Skeletal muscle satellite cell (primary cell): ENCODE results near the gene SLF2.

Experiments used
- H3K27me3 ChIP-seq: 2 replicates; pipeline ENCODE4 v1.7.0; 2013; ENCODE audit warnings: low read length; ENCODE audit not compliant: control insufficient read depth, insufficient read depth
- H3K36me3 ChIP-seq: 2 replicates; pipeline ENCODE4 v1.7.0; 2013; ENCODE audit warnings: mild to moderate bottlenecking, control low read depth, low read length; ENCODE audit not compliant: insufficient read depth
- H3K4me1 ChIP-seq: 2 replicates; pipeline ENCODE4 v1.7.0; 2013; ENCODE audit warnings: low read length; ENCODE audit not compliant: control insufficient read depth, insufficient read depth
- H3K4me2 ChIP-seq: 2 replicates; pipeline ENCODE4 v1.7.0; 2013; ENCODE audit warnings: mild to moderate bottlenecking, low read length
- H3K4me3 ChIP-seq: 2 replicates; pipeline ENCODE4 v1.7.0; 2013; ENCODE audit warnings: low read length
- H3K9ac ChIP-seq: 2 replicates; pipeline ENCODE4 v1.7.0; 2013; ENCODE audit warnings: mild to moderate bottlenecking, low read depth, low read length, moderate library complexity
- H3K9me3 ChIP-seq: replicated peaks from 2 replicates; pipeline ENCODE4 v1.7.0; 2013; ENCODE audit warnings: mild to moderate bottlenecking, control low read depth, low read length

Gene SLF2

DNA sequence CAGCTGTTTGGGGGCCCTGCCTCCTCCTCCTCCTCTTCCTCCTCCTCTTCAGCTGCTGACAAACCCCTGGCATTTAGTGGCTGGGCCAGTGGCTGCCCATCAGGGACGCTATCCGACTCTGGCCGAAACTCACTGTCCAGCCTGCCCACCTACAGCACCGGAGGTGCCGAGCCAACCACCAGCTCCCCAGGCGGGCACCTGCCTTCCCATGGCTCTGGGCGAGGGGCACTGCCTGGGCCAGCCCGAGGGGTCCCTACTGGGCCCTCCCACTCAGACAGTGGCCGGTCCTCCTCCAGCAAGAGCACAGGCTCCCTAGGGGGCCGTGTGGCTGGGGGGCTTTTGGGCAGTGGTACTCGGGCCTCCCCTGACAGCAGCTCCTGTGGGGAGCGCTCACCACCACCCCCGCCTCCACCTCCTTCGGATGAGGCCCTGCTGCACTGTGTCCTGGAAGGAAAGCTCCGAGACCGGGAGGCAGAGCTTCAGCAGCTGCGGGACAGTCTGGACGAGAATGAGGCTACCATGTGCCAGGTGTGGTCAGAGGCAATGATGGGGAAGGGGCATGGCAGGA, 91.0 kb downstream of the SLF2 start:
- Histone ChIP-seq H3K9ac (no peak overlapping the region), H3K9me3 (no peaks in the 10 kb centered on the region), H3K4me2 (no peak overlapping the region), H3K36me3 (peaks cover 54% of the 10 kb centered on the region), H3K27me3 (no peaks in the 10 kb centered on the region), H3K4me1 (peaks cover 44% of the 10 kb centered on the region), H3K4me3 (no peak overlapping the region)

- peaks cover 54% of the 10 kb centered on the region for H3K36me3 ChIP-seq
- no peaks in the 10 kb centered on the region for H3K27me3 ChIP-seq
- peaks cover 41% of the 10 kb centered on the region for H3K4me1 ChIP-seq
- no peaks in the 10 kb centered on the region for H3K9me3 ChIP-seq
- no peak overlapping the region for H3K4me3 ChIP-seq
- no peak overlapping the region for H3K4me2 ChIP-seq
- H3K9ac ChIP-seq: no peak overlapping the region
Measured at GRCh38 chr10:101005361-101005760, 92.6 kb downstream of the SLF2 start.

DNA sequence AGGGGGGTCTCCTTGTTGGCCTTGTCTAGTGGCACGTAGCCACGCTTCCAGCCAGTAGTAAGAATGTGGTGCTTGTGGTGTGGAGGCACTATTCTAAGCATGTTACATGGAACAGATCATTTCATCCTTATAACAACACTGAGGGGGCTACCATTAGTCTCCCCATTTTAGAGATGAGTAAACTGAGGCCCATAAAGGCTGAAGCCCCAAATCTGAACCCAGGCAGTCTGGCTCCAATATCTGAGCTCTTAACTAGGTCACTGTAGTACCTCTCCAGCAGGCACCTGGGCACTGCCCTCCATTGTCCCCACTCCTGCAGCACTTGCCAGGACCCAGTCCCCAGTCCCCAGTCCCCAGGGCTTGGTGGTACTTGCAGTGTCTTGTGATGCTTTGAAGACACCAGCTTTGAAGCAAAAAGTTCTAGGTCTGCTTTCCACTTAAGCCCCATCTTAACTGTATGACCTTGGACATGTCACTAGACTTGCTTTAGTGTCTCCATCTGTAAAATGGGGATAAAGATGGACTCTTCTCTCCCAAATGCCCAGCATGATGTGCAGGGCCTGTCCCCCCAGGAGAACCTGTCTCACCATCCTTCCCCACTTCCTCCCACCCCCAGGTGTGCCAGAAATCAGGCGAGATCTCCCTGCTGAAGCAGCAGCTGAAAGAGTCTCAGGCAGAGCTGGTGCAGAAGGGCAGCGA, 93.3 kb downstream of the SLF2 start:
- peaks cover 54% of the 10 kb centered on the region for H3K36me3 ChIP-seq
- H3K9ac ChIP-seq: no peak overlapping the region

DNA sequence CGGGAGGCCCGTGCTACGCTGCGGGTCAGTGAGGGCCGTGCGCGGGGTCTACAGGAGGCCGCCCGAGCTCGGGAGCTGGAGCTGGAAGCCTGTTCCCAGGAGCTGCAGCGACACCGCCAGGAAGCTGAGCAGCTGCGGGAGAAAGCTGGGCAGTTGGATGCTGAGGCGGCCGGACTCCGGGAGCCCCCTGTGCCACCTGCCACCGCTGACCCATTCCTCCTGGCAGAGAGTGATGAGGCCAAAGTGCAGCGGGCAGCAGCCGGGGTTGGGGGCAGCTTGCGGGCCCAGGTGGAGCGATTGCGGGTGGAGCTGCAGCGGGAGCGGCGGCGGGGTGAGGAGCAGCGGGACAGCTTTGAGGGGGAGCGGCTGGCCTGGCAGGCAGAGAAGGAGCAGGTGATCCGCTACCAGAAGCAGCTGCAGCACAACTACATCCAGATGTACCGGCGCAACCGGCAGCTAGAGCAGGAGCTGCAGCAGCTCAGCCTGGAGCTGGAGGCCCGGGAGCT, 93.9 kb downstream of the SLF2 start:
- H3K9ac ChIP-seq: no peak overlapping the region
- peaks cover 54% of the 10 kb centered on the region for H3K36me3 ChIP-seq

More for the DNA sequence above, 93.3 kb downstream of the SLF2 start:
- Histone ChIP-seq H3K27me3 (no peaks in the 10 kb centered on the region), H3K4me3 (no peak overlapping the region), H3K4me1 (peaks cover 38% of the 10 kb centered on the region), H3K4me2 (no peak overlapping the region), H3K9me3 (no peaks in the 10 kb centered on the region)

DNA sequence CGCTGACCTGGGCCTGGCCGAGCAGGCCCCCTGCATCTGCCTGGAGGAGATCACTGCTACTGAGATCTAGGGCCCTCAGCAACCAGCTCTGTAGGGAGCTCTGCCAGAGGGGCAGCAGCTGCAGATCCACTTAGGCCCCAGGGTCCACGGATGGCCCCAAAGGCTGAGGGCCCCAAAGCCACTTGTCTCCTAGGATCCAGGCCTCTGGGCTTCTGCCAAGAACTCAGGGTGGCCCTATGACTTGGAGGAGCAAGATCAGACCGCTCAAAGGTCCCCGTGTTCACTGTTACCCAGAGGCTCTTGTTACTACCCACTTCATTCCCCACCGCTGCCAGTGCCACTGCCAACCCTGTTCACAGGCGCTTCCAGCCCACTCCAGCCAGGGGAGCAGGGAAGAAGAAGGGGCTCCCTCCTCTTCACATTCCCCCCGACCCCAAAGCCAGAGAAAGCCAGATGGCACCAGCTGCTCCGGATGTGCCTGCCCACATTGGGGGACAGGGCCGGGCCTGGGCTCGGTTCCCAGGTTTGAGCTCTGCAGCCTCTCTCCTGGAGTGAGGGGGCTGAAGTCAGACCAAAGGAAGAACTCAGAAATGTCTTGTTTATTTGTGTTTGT, 94.4 kb downstream of the SLF2 start:
- Histone ChIP-seq H3K4me1 (peaks cover 27% of the 10 kb centered on the region), H3K9me3 (no peaks in the 10 kb centered on the region), H3K9ac (peak overlapping the region; percentile 14), H3K36me3 (peaks cover 54% of the 10 kb centered on the region), H3K4me3 (no peak overlapping the region), H3K4me2 (peak overlapping the region; percentile 3), H3K27me3 (no peaks in the 10 kb centered on the region)

More for the DNA sequence above, 93.9 kb downstream of the SLF2 start:
- Histone ChIP-seq H3K4me1 (peaks cover 33% of the 10 kb centered on the region), H3K4me2 (no peak overlapping the region), H3K27me3 (no peaks in the 10 kb centered on the region), H3K9me3 (no peaks in the 10 kb centered on the region), H3K4me3 (no peak overlapping the region)

DNA sequence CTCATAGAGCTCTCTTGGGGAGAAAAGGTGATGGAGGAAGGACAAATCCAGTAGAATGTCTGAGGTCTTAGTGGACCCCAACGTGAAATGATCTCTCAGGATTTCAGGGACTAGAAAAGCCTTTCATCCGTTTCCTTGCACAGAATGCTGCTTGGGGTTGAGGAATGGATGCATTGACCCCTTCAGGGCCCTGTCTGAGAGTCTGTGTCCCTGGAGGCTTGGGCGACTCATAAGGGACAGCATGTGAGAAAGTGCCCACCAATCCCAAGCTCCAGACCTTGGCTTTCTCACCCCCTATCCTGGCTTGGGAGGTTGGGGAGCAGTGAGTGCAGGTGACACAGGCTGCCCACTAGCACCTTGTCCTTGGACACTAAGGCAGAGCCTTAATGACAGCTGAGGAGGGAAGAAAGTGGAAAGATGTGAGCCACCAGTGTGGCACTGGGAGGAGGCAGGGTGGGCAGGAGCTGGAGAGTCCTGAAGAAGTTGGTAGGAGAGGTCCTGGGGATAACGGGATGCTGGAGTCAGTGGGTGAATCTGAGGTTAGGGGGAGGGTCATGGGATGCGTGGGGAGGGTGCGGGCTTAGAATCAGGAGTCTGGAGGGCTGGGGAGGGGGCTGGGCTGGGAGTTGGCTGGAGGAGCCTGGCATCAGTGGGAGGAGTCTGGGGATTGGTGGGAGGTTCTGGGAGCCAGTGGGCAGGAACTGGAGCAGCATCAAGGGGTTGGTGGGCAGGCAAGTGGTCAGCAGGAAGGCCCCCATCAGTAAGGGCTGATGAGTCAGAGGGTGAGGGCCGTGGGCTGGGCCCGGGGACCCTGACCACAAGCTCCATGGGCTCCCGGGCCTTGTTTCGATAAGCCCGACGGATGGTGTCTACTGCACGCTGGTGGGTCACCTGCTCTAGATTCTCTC, 95.4 kb downstream of the SLF2 start:
- Histone ChIP-seq H3K4me1 (peaks cover 27% of the 10 kb centered on the region), H3K27me3 (no peaks in the 10 kb centered on the region), H3K4me2 (no peak overlapping the region), H3K9ac (no peak overlapping the region), H3K36me3 (peaks cover 45% of the 10 kb centered on the region), H3K4me3 (no peak overlapping the region), H3K9me3 (no peaks in the 10 kb centered on the region)

DNA sequence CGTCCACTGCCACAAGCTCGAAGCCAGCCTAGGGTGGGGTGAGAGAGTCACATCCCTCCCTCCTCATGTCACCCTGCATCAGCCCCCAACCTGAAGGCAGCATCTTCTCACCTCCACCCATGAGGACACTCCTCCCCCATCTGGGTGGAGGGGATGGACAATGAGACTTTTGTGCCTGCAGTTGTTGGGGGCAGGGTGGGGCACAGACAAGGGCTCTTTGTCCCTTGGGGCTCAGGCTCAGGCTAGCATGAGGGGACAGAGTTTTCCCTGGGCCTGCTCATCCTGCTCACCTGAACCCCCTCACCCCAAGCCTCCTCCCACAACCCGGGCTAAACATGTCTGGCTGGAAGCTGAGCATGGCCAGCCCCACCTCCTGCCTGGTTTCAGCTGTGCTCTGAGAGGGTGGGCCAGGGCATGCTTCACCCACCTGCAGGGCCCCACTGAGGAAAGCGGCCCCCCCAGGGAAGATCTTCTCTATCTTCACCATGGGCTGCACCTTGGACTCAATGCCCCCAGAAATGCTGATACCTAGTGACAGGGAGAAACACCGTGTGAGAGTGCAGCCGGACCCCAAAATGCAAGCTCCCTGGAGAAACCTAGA, 96.2 kb downstream of the SLF2 start:
- H3K4me1 ChIP-seq: peaks cover 34% of the 10 kb centered on the region
- H3K27me3 ChIP-seq: no peaks in the 10 kb centered on the region
- H3K4me2 ChIP-seq: no peak overlapping the region
- H3K9me3 ChIP-seq: no peaks in the 10 kb centered on the region
- no peak overlapping the region for H3K4me3 ChIP-seq
- H3K9ac ChIP-seq: no peak overlapping the region
- peaks cover 37% of the 10 kb centered on the region for H3K36me3 ChIP-seq

GRCh38 chr10:101010329-101010728, 97.6 kb downstream of the SLF2 start:
- Histone ChIP-seq H3K4me2 (no peak overlapping the region), H3K9me3 (no peaks in the 10 kb centered on the region), H3K27me3 (no peaks in the 10 kb centered on the region), H3K36me3 (peaks cover 25% of the 10 kb centered on the region), H3K4me3 (no peak overlapping the region), H3K4me1 (peaks cover 48% of the 10 kb centered on the region), H3K9ac (no peak overlapping the region)

- Histone ChIP-seq H3K9ac (no peak overlapping the region), H3K36me3 (peaks cover 12% of the 10 kb centered on the region), H3K27me3 (no peaks in the 10 kb centered on the region), H3K4me2 (no peak overlapping the region), H3K4me3 (no peak overlapping the region), H3K4me1 (peaks cover 46% of the 10 kb centered on the region), H3K9me3 (no peaks in the 10 kb centered on the region)
Measured at GRCh38 chr10:101011517-101012423, 99.0 kb downstream of the SLF2 start.
